Stimulated activated CD8-positive, alpha-beta memory T cell treated with anti-CD3 and anti-CD28 coated beads, Interleukin-2, amount 100 ng/mL, for 48 hours (primary cell): ENCODE measurements around the gene LACC1.

Experiments
- DNase-seq, 2 donors: peaks; one replicate each; pipeline ENCODE4 v3.0.0-alpha.2; 2020; ENCODE audit warnings: low read depth in 2 of 2

LACC1 gene

GRCh38 chr13:43884222-43884621, 4.5 kb downstream of the LACC1 start:
- no peak for DNase-seq

GRCh38 chr13:43894438-43894837, 14.7 kb downstream of the LACC1 start:
- no peak for DNase-seq

GRCh38 chr13:43895940-43896339, 16.2 kb downstream of the LACC1 start:
- no peak for DNase-seq

GRCh38 chr13:43905435-43906031, 25.8 kb downstream of the LACC1 start:
- DNase-seq = no peak

- DNase-seq = no peak
Measured at GRCh38 chr13:43908156-43909126, 28.7 kb downstream of the LACC1 start.

- no peak for DNase-seq
Measured at GRCh38 chr13:43910856-43911255, 31.2 kb downstream of the LACC1 start.

- DNase-seq = no peak
Measured at GRCh38 chr13:43911278-43911677, 31.6 kb downstream of the LACC1 start.

GRCh38 chr13:43911871-43912270, 32.2 kb downstream of the LACC1 start:
- no peak for DNase-seq

- DNase-seq = no peak
Measured at GRCh38 chr13:43915451-43915850, 35.7 kb downstream of the LACC1 start.

- no peak for DNase-seq
Measured at GRCh38 chr13:43916828-43917227, 37.1 kb downstream of the LACC1 start.

- no peak for DNase-seq
Measured at GRCh38 chr13:43918636-43919035, 38.9 kb downstream of the LACC1 start.

GRCh38 chr13:43920965-43921674, 41.4 kb downstream of the LACC1 start:
- DNase-seq = no peak

GRCh38 chr13:43924549-43925245, 45.0 kb downstream of the LACC1 start:
- DNase-seq = no peak

- no peak for DNase-seq
Measured at GRCh38 chr13:43929947-43930346, 50.2 kb downstream of the LACC1 start.

- no peak for DNase-seq
Measured at GRCh38 chr13:43933378-43933777, 53.7 kb downstream of the LACC1 start.

GRCh38 chr13:43934273-43934672, 54.6 kb downstream of the LACC1 start:
- no peak for DNase-seq

- DNase-seq = no peak
Measured at GRCh38 chr13:43935878-43936277, 56.2 kb downstream of the LACC1 start.

- DNase-seq = no peak
Measured at GRCh38 chr13:43936647-43937046, 56.9 kb downstream of the LACC1 start.

- DNase-seq = no peak
Measured at GRCh38 chr13:43937839-43938238, 58.1 kb downstream of the LACC1 start.

GRCh38 chr13:43938449-43938848, 58.7 kb downstream of the LACC1 start:
- DNase-seq = no peak

GRCh38 chr13:43939086-43939485, 59.4 kb downstream of the LACC1 start:
- DNase-seq = no peak

- no peak for DNase-seq
Measured at GRCh38 chr13:43942286-43942685, 62.6 kb downstream of the LACC1 start.
